ENCODE data around the gene GARS1. TPM values are rescaled to one million over a fixed set of nuclear protein-coding genes. Genes with fewer than 3 reads are reported as not detected.

Gene GARS1
- total RNA-seq, 1 experiment from 2014 or later = 380 TPM

DNA sequence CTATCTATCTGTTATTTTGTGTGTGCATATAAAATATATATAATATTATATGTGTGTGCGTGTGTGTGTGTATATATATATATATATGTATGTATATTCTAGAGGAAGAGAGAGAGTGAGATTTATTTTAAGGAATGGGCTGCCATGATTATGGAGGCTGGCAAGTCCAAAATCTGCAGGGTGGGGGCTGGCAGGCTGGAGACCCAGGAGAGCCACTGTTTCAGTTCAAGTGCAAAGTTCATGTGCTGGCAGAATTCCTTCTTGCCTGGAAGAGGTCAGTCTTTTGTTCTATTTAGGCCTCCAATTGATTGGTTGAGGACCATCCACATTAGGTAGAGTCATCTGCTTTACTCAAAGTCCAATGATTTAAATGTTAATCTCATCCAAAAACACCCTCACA lies 42.3 kb upstream of the GARS1 start:
- DNase-seq = no peak
- Histone ChIP-seq H3K9me3 (no peaks in the 10 kb centered on the region), H3K4me1 (no peaks in the 10 kb centered on the region), H3K27me3 (replicated peaks; ENCODE audit: control insufficient read depth, insufficient read depth, low read length) (no peaks in the 10 kb centered on the region), H3K36me3 (ENCODE audit: control insufficient read depth, insufficient read depth, low read length) (no peaks in the 10 kb centered on the region), H3K4me3 (ENCODE audit: low read depth, low read length) (no peak overlapping the region)
- H3K27ac Mint-ChIP-seq (ENCODE audit: unreplicated experiment) = no peak overlapping the region
- H3K4me1 Mint-ChIP-seq (ENCODE audit: low read depth, unreplicated experiment) = peaks cover 4% of the 10 kb centered on the region
- H3K27me3 Mint-ChIP-seq (ENCODE audit: insufficient read depth, unreplicated experiment) = no peaks in the 10 kb centered on the region
- no peaks in the 10 kb centered on the region for H3K9me3 Mint-ChIP-seq (ENCODE audit: unreplicated experiment)
- H3K36me3 Mint-ChIP-seq (ENCODE audit: insufficient read depth, unreplicated experiment) = no peaks in the 10 kb centered on the region
- BruUV-seq (replicated peaks) = no TSS peak
- CTCF ChIA-PET = interaction anchor here (1.0 kb wide), 1 partner anchor 12 kb away, joined by 3 read pairs; no protein-coding TSS in a partner anchor
- H3K4me3 Mint-ChIP-seq (ENCODE audit: unreplicated experiment) = no peak overlapping the region
- intact Hi-C loops (cut with micrococcal nuclease; ENCODE audit: unreplicated experiment) = no loop called here
- POLR2A ChIA-PET = no interaction called here
- TF ChIP-seq, protein P1, sequence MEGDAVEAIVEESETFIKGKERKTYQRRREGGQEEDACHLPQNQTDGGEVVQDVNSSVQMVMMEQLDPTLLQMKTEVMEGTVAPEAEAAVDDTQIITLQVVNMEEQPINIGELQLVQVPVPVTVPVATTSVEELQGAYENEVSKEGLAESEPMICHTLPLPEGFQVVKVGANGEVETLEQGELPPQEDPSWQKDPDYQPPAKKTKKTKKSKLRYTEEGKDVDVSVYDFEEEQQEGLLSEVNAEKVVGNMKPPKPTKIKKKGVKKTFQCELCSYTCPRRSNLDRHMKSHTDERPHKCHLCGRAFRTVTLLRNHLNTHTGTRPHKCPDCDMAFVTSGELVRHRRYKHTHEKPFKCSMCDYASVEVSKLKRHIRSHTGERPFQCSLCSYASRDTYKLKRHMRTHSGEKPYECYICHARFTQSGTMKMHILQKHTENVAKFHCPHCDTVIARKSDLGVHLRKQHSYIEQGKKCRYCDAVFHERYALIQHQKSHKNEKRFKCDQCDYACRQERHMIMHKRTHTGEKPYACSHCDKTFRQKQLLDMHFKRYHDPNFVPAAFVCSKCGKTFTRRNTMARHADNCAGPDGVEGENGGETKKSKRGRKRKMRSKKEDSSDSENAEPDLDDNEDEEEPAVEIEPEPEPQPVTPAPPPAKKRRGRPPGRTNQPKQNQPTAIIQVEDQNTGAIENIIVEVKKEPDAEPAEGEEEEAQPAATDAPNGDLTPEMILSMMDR (IDR thresholded peaks at IDR 0.05; ENCODE audit: insufficient read depth in 1 of 2, low read depth in 1 of 2, low read length in 1 of 2, severe bottlenecking in 1 of 2, unreplicated experiment in 1 of 2) = no peak

DNA sequence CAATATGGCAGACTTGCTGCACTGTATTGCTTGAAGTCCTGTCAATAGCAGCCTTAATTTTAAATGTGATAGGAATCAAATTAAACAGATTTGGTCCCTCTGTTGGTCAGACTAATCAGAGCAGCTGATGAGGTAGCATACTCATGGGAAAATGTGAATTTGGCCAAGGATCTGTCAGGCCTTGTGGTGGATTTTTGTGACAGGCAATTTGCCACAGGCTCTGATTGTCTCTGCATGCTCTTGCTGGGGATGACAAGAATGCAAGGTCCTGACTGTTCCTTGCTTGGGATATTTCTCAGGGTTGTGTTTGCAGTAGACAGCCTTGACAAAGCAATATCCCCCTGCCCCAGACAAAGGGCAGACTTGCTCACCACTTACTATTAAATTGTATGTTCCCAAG lies 41.5 kb upstream of the GARS1 start:
- ChIA-PET CTCF (interaction anchor here (2.1 kb wide), 1 partner anchor 11 kb away, joined by 7 read pairs; no protein-coding TSS in a partner anchor), POLR2A (no interaction called here)
- Histone ChIP-seq H3K9me3 (no peaks in the 10 kb centered on the region), H3K4me1 (no peaks in the 10 kb centered on the region), H3K4me3 (ENCODE audit: low read depth, low read length) (no peak overlapping the region), H3K27me3 (replicated peaks; ENCODE audit: control insufficient read depth, insufficient read depth, low read length) (no peaks in the 10 kb centered on the region), H3K36me3 (ENCODE audit: control insufficient read depth, insufficient read depth, low read length) (no peaks in the 10 kb centered on the region)
- Mint-ChIP-seq H3K4me3 (ENCODE audit: unreplicated experiment) (no peak overlapping the region), H3K36me3 (ENCODE audit: insufficient read depth, unreplicated experiment) (no peaks in the 10 kb centered on the region), H3K9me3 (ENCODE audit: unreplicated experiment) (no peaks in the 10 kb centered on the region), H3K27ac (ENCODE audit: unreplicated experiment) (no peak overlapping the region), H3K4me1 (ENCODE audit: low read depth, unreplicated experiment) (peaks cover 4% of the 10 kb centered on the region), H3K27me3 (ENCODE audit: insufficient read depth, unreplicated experiment) (no peaks in the 10 kb centered on the region)
- TF ChIP-seq, protein P1 (IDR thresholded peaks at IDR 0.05; ENCODE audit: insufficient read depth in 1 of 2, low read depth in 1 of 2, low read length in 1 of 2, severe bottlenecking in 1 of 2, unreplicated experiment in 1 of 2) = no peak
- intact Hi-C loops (cut with micrococcal nuclease; ENCODE audit: unreplicated experiment) = no loop called here
- BruUV-seq (replicated peaks) = no TSS peak
- DNase-seq = no peak

DNA sequence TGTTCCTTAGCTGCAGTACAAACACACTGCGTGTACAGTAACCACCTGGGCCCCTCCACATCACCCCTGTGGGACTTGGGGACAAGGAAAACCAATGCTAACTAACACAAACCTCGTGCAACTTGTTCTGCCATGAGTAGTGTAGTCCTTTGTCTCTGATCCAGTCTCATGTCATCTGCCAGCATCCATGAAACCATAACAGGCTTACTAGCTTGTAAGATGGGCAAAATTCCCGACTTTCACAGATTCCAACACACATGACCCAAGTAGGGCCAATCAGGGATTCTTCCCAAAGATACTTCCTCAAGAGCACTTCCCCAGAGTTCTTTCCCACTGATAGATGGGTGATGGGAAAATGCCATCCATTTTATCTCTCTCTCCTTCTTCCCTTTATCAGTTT lies 41.1 kb upstream of the GARS1 start:
- TF ChIP-seq, protein P1 (IDR thresholded peaks at IDR 0.05; ENCODE audit: insufficient read depth in 1 of 2, low read depth in 1 of 2, low read length in 1 of 2, severe bottlenecking in 1 of 2, unreplicated experiment in 1 of 2) = no peak
- no peaks in the 10 kb centered on the region for H3K4me1 ChIP-seq
- H3K9me3 ChIP-seq = no peaks in the 10 kb centered on the region
- H3K36me3 ChIP-seq (ENCODE audit: control insufficient read depth, insufficient read depth, low read length) = no peaks in the 10 kb centered on the region
- DNase-seq = no peak
- Mint-ChIP-seq H3K27me3 (ENCODE audit: insufficient read depth, unreplicated experiment) (no peaks in the 10 kb centered on the region), H3K36me3 (ENCODE audit: insufficient read depth, unreplicated experiment) (no peaks in the 10 kb centered on the region), H3K27ac (ENCODE audit: unreplicated experiment) (no peak overlapping the region), H3K4me1 (ENCODE audit: low read depth, unreplicated experiment) (peaks cover 4% of the 10 kb centered on the region), H3K9me3 (ENCODE audit: unreplicated experiment) (no peaks in the 10 kb centered on the region), H3K4me3 (ENCODE audit: unreplicated experiment) (no peak overlapping the region)
- intact Hi-C loops (cut with micrococcal nuclease; ENCODE audit: unreplicated experiment) = no loop called here
- BruUV-seq (replicated peaks) = no TSS peak
- POLR2A ChIA-PET = no interaction called here
- CTCF ChIA-PET = interaction anchor here (2.1 kb wide), 1 partner anchor 11 kb away, joined by 7 read pairs; no protein-coding TSS in a partner anchor
- no peak overlapping the region for H3K4me3 ChIP-seq (ENCODE audit: low read depth, low read length)
- H3K27me3 ChIP-seq (replicated peaks; ENCODE audit: control insufficient read depth, insufficient read depth, low read length) = no peaks in the 10 kb centered on the region
